ENCODE data around the gene SPTBN4.
A peak's percentile ranks its signal among the peaks of the same experiment; 100 is the strongest.

SPTBN4 gene

GRCh38 chr19:40625406-40626120, 158.8 kb downstream of the SPTBN4 start (continued):
- TF ChIP-seq SCRT2 (tag by site-specific recombination; IDR thresholded peaks at IDR 0.05), result no peak
- TF ChIP-seq ZIC2 (tag by site-specific recombination; IDR thresholded peaks at IDR 0.05), result 0 out of 2 replicates have a peak, but pooled peaks have one; percentile 30
- TF ChIP-seq BCL6B (tag by site-specific recombination; IDR thresholded peaks at IDR 0.05), result no peak
- TF ChIP-seq ZNF560 (tag by site-specific recombination; IDR thresholded peaks at IDR 0.05; ENCODE audit: borderline replicate concordance), result no peak
- TF ChIP-seq ZFP37 (tag by site-specific recombination; IDR thresholded peaks at IDR 0.05), result no peak
- no peak for TF ChIP-seq ZNF610 (tag by site-specific recombination; IDR thresholded peaks at IDR 0.05; ENCODE audit: borderline replicate concordance)
- TF ChIP-seq OSR2 (tag by site-specific recombination; IDR thresholded peaks at IDR 0.05), result no peak
- peak; percentile 79; the same call in 1 of the 2 replicates for TF ChIP-seq ZNF768 (tag by site-specific recombination; IDR thresholded peaks at IDR 0.05)
- TF ChIP-seq ZNF785 (tag by site-specific recombination; IDR thresholded peaks at IDR 0.05), result no peak
- no peak for TF ChIP-seq TRIM28 (IDR thresholded peaks at IDR 0.05; ENCODE audit: borderline replicate concordance, low read length)
- TF ChIP-seq GLIS2 (tag by site-specific recombination; IDR thresholded peaks at IDR 0.05), result 0 out of 2 replicates have a peak, but pooled peaks have one; percentile 10
- TF ChIP-seq, protein P1, sequence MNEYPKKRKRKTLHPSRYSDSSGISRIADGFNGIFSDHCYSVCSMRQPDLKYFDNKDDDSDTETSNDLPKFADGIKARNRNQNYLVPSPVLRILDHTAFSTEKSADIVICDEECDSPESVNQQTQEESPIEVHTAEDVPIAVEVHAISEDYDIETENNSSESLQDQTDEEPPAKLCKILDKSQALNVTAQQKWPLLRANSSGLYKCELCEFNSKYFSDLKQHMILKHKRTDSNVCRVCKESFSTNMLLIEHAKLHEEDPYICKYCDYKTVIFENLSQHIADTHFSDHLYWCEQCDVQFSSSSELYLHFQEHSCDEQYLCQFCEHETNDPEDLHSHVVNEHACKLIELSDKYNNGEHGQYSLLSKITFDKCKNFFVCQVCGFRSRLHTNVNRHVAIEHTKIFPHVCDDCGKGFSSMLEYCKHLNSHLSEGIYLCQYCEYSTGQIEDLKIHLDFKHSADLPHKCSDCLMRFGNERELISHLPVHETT (tag by site-specific recombination; IDR thresholded peaks at IDR 0.05), result no peak

Measured in HEK293 (cell line).